ENCODE measurements around the gene SLC4A2. TPM values are rescaled to one million over a fixed set of nuclear protein-coding genes. Genes with fewer than 3 reads are reported as not detected.

The SLC4A2 gene
- total RNA-seq, 2 donors from 2014 or later = 114 to 135 TPM

Other genes starting within 250 kb of the SLC4A2 start
- gene AOC1, start 207.1 kb upstream of the SLC4A2 start, total RNA-seq = not detected
- gene KCNH2, start 81.3 kb upstream of the SLC4A2 start, total RNA-seq = under 1 TPM; 0.32 to 0.77 TPM
- 10 to 100 TPM in 1 of 2 donors, 1 to 10 TPM in 1; 8.0 to 12.1 TPM for gene NOS3, start 68.6 kb upstream of the SLC4A2 start, total RNA-seq
- gene ATG9B, start 35.1 kb upstream of the SLC4A2 start, total RNA-seq = 10 to 100 TPM in 1 of 2 donors, 1 to 10 TPM in 1; 2.9 to 18.2 TPM
- gene ABCB8, start 31.1 kb upstream of the SLC4A2 start, total RNA-seq = 10 to 100 TPM; 36.4 to 52.0 TPM
- gene ASIC3, start 11.1 kb upstream of the SLC4A2 start, total RNA-seq = 1 to 10 TPM; 9.0 to 9.7 TPM
- 10 to 100 TPM in 1 of 2 donors, 1 to 10 TPM in 1; 9.0 to 23.4 TPM for gene CDK5, start 1.7 kb upstream of the SLC4A2 start, total RNA-seq
- 10 to 100 TPM; 63.3 to 71.1 TPM for gene FASTK, start 21.2 kb downstream of the SLC4A2 start, total RNA-seq
- 10 to 100 TPM; 72.7 to 78.4 TPM for gene TMUB1, start 23.9 kb downstream of the SLC4A2 start, total RNA-seq
- 10 to 100 TPM; 45.0 to 58.6 TPM for gene AGAP3, start 26.9 kb downstream of the SLC4A2 start, total RNA-seq
- 1 to 10 TPM in 1 of 2 donors, not detected in 1; 1.2 TPM for gene GBX1, start 108.1 kb downstream of the SLC4A2 start, total RNA-seq
- not detected for gene ASB10, start 127.7 kb downstream of the SLC4A2 start, total RNA-seq
- gene H2BK1, start 150.9 kb downstream of the SLC4A2 start, total RNA-seq = 1 to 10 TPM in 1 of 2 donors, not detected in 1; 1.2 TPM
- 10 to 100 TPM; 26.9 to 55.2 TPM for gene ABCF2, start 167.6 kb downstream of the SLC4A2 start, total RNA-seq
- gene CHPF2, start 172.9 kb downstream of the SLC4A2 start, total RNA-seq = 10 to 100 TPM; 31.3 to 36.3 TPM
- 10 to 100 TPM in 1 of 2 donors, 1 to 10 TPM in 1; 1.3 to 11.8 TPM for gene SMARCD3, start 189.1 kb downstream of the SLC4A2 start, total RNA-seq